GM18505 (cell line): Measurements from ENCODE around the gene P2RX3.

Experiments
- ATAC-seq: cut with Tn5 transposase; IDR thresholded peaks from one replicate; pipeline ENCODE4 v1.9.1; 2021; ENCODE audit not compliant: unreplicated experiment
- POLR2A ChIP-seq: IDR thresholded peaks from 4 replicates; pipeline ENCODE4 v1.6.1; 2011; ENCODE audit warnings: borderline replicate concordance; ENCODE audit not compliant: insufficient read depth, insufficient read length; ENCODE audit errors: extremely low read depth

The P2RX3 gene

GRCh38 chr11:57306161-57306876 is 31.8 kb upstream of the P2RX3 start:
- ATAC-seq = no peak
- TF ChIP-seq POLR2A = no peak

GRCh38 chr11:57306940-57307565 is 31.1 kb upstream of the P2RX3 start:
- ATAC-seq = no peak
- TF ChIP-seq POLR2A = no peak

- no peak for TF ChIP-seq POLR2A
- no peak for ATAC-seq
These were observed 30.4 kb upstream of the P2RX3 start for GRCh38 chr11:57307666-57308270.

GRCh38 chr11:57308426-57309060 is 29.6 kb upstream of the P2RX3 start:
- TF ChIP-seq POLR2A = no peak
- ATAC-seq = no peak

- no peak for ATAC-seq
- TF ChIP-seq POLR2A = no peak
These were observed 28.8 kb upstream of the P2RX3 start for GRCh38 chr11:57309106-57310059.

GRCh38 chr11:57310091-57310490 is 28.1 kb upstream of the P2RX3 start:
- ATAC-seq = no peak
- TF ChIP-seq POLR2A = no peak

- no peak for TF ChIP-seq POLR2A
- no peak for ATAC-seq
These were observed 27.5 kb upstream of the P2RX3 start for GRCh38 chr11:57310630-57311086.

- no peak for TF ChIP-seq POLR2A
These were observed 26.8 kb upstream of the P2RX3 start for GRCh38 chr11:57311109-57311936.

GRCh38 chr11:57312511-57313021 is 25.6 kb upstream of the P2RX3 start:
- ATAC-seq = no peak
- TF ChIP-seq POLR2A = no peak

More at GRCh38 chr11:57311109-57311936, 26.8 kb upstream of the P2RX3 start:
- ATAC-seq = peak; percentile 97

GRCh38 chr11:57313071-57313787 is 24.9 kb upstream of the P2RX3 start:
- ATAC-seq = no peak
- TF ChIP-seq POLR2A = no peak

- no peak for TF ChIP-seq POLR2A
- no peak for ATAC-seq
These were observed 24.4 kb upstream of the P2RX3 start for GRCh38 chr11:57313788-57314135.
